Vagina (tissue), 2 donors: Measurements from ENCODE around the gene KRTAP25-1.

ENCODE experiments used
- CTCF ChIP-seq, 3 experiments: fragments of 450-650 bp in 2 of 3; fragments of 200-600 bp in 1 of 3; sonication (generic) in 1 of 3; IDR thresholded peaks; one replicate each; pipeline ENCODE4 v1.5.1; 2017 to 2019; ENCODE audit warnings: antibody characterized with exemption in 3 of 3, mild to moderate bottlenecking in 2 of 3, moderate library complexity in 2 of 3
- POLR2A ChIP-seq, 2 donors: fragments of 450-650 bp; IDR thresholded peaks; one replicate each; pipeline ENCODE4 v1.6.1; 2017; ENCODE audit warnings: antibody characterized with exemption in 2 of 2, mild to moderate bottlenecking in 2 of 2, moderate library complexity in 2 of 2
- POLR2AphosphoS5 ChIP-seq, 2 donors: sonication (generic); formaldehyde crosslinking; IDR thresholded peaks; one replicate each; pipeline ENCODE4 v1.9.0; 2017; ENCODE audit warnings: antibody characterized with exemption in 2 of 2, mild to moderate bottlenecking in 2 of 2, low read depth in 1 of 2; ENCODE audit not compliant: insufficient read depth in 1 of 2

- TF ChIP-seq POLR2AphosphoS5 (IDR thresholded peaks at IDR 0.05; ENCODE audit: insufficient read depth in 1 of 2, low read depth in 1 of 2) (no peak), POLR2A (IDR thresholded peaks at IDR 0.05) (no peak), CTCF (IDR thresholded peaks at IDR 0.05) (no peak)
Measured at GRCh38 chr21:30289215-30289614, at the start of gene KRTAP25-1.
